Ovary (tissue), 9 donors: ENCODE measurements around the gene TGIF1. TPM values are rescaled to one million over a fixed set of nuclear protein-coding genes. Genes with fewer than 3 reads are reported as not detected.
"Not testable (repeated sequence)": the region's sequence is repeated elsewhere in the genome, so short reads cannot be mapped to it uniquely, and the experiment has no call there.

Source experiments
- DNase-seq, 5 donors: peaks; one replicate each; pipeline ENCODE4 v3.0.0-alpha.2; 2019 to 2020
- H3K27ac ChIP-seq, 2 donors: fragments of 200-600 bp; one replicate each; pipeline versions ENCODE4 v1.5.1 to v1.8.0; 2019 to 2022
- H3K27me3 ChIP-seq: fragments of 200-600 bp; one replicate; pipeline ENCODE4 v1.8.0; 2022
- H3K36me3 ChIP-seq: fragments of 200-600 bp; sonication (generic); one replicate; pipeline ENCODE4 v1.5.1; 2019
- H3K4me1 ChIP-seq: one replicate; pipeline ENCODE4 v1.8.1; 2013; ENCODE audit warnings: mild to moderate bottlenecking, moderate library complexity; ENCODE audit not compliant: insufficient read depth
- H3K4me3 ChIP-seq: fragments of 200-600 bp; sonication (generic); one replicate; pipeline ENCODE4 v1.5.1; 2017
- H3K9me3 ChIP-seq, 2 donors: fragments of 200-600 bp in 1 of 2; sonication (generic) in 1 of 2; one replicate each; pipeline versions ENCODE4 v1.5.1 to v1.8.1; 2013 to 2019; ENCODE audit warnings: mild to moderate bottlenecking in 1 of 2, moderate library complexity in 1 of 2
- CTCF ChIP-seq, 3 donors: fragments of 450-650 bp in 2 of 3; fragments of 200-600 bp in 1 of 3; IDR thresholded peaks; one replicate each; pipeline versions ENCODE4 v1.5.1 to v1.8.0; 2016 to 2022; ENCODE audit warnings: antibody characterized with exemption in 3 of 3, mild to moderate bottlenecking in 1 of 3
- EP300 ChIP-seq: sonication (generic); formaldehyde crosslinking; IDR thresholded peaks from one replicate; pipeline ENCODE4 v1.6.1; 2017; ENCODE audit warnings: antibody characterized with exemption
- POLR2A ChIP-seq: fragments of 450-650 bp; IDR thresholded peaks from one replicate; pipeline ENCODE4 v1.6.1; 2017; ENCODE audit warnings: antibody characterized with exemption, mild to moderate bottlenecking, moderate library complexity
- WGBS, 3 donors: extraction: QIAGEN DNeasy Blood & Tissue Kit in 1 of 3; methylation state at CpG; one replicate each; pipeline versions ENCODE4 v1.1.5 to v1.1.7; 2013 to 2017; 5-methylcytosine and 5-hydroxymethylcytosine counted together
- intact Hi-C, 4 donors: fragments of 100-400 bp; cut with DNase I; formaldehyde crosslinking; loops; one replicate each; pipeline versions ENCODE4 v1.11.0 to v1.15.1; 2022 to 2023
- polyA plus RNA-seq, 2 donors: library from polyadenylated mRNA; stranded (reverse); fragments of 200-250 nt in 1 of 2; fragments of 350-450 nt in 1 of 2; fragmentation: Illumina TruSeq in 1 of 2; extraction: RNeasy Lipid Tissue Mini Kit (QIAGEN cat#74804) in 1 of 2; gene quantifications; one replicate each; pipeline ENCODE4 v1.2.3, GENCODE V29; 2013 to 2014
- total RNA-seq, 7 donors: library from RNA; depleted of rRNA in 2 of 7; stranded (reverse); fragments of >200 nt in 2 of 7; fragmentation: NEBNext Ultra II Directional in 3 of 7; extraction: Animal tissue kit (Norgen Biotek cat#: 25700) in 3 of 7; gene quantifications; one replicate each; pipeline versions ENCODE4 v1.1.0 to v1.2.4, GENCODE V29; 2016 to 2023
- donor health status: DM: no; HTN: no; CAD: no; lungs with moderate emphysema.
- donor health status: DM: no; HTN: no; CAD: no.
- donor health status: Bipolar disorder and iron deficiency.
- donor health status: DM: yes; HTN: yes; CAD: no.
- donor health status: DM: no; HTN: no; CAD: no.
- donor health status: DM: yes; HTN: yes; CAD: no.

Gene TGIF1
- total and polyA plus RNA-seq, 9 donors = 30.9 to 93.4 (median 64.0) TPM

GRCh38 chr18:3402982-3403451, 47.0 kb upstream of the TGIF1 start:
- Histone ChIP-seq H3K9me3 (no peaks in the 10 kb centered on the region), H3K4me3 (no peak overlapping the region), H3K27ac (no peak overlapping the region), H3K36me3 (no peaks in the 10 kb centered on the region), H3K4me1 (no peaks in the 10 kb centered on the region), H3K27me3 (no peaks in the 10 kb centered on the region)
- no peak for TF ChIP-seq POLR2A
- no peak for DNase-seq
- intact Hi-C loops = no loop called here
- WGBS, 3 donors = 18 to 38% (median 20%) methylated on average over 1 of the region's 1 CpG

- TF ChIP-seq EP300 = no peak
- no peak for TF ChIP-seq POLR2A
- TF ChIP-seq CTCF (IDR thresholded peaks at IDR 0.05) = no peak
- 35% methylated on average over 3 of the region's 3 CpGs for WGBS, 3 donors
- Histone ChIP-seq H3K4me3 (no peak overlapping the region), H3K36me3 (no peaks in the 10 kb centered on the region), H3K27ac (no peak overlapping the region), H3K27me3 (no peaks in the 10 kb centered on the region), H3K9me3 (no peaks in the 10 kb centered on the region), H3K4me1 (no peaks in the 10 kb centered on the region)
- intact Hi-C loops = no loop called here
- DNase-seq = no peak
Observed at GRCh38 chr18:3405713-3406112, 44.3 kb upstream of the TGIF1 start.

GRCh38 chr18:3408107-3408506, 41.9 kb upstream of the TGIF1 start:
- WGBS, 3 donors = 91 to 93% (median 91%) methylated on average over 3 of the region's 3 CpGs
- Histone ChIP-seq H3K4me3 (no peak overlapping the region), H3K27ac (no peak overlapping the region), H3K9me3 (no peaks in the 10 kb centered on the region), H3K4me1 (no peaks in the 10 kb centered on the region), H3K27me3 (no peaks in the 10 kb centered on the region), H3K36me3 (no peaks in the 10 kb centered on the region)
- TF ChIP-seq CTCF (IDR thresholded peaks at IDR 0.05) = no peak
- TF ChIP-seq POLR2A = no peak
- TF ChIP-seq EP300 = no peak
- intact Hi-C loops = no loop called here
- DNase-seq = no peak

- Histone ChIP-seq H3K27me3 (no peaks in the 10 kb centered on the region), H3K4me1 (no peaks in the 10 kb centered on the region), H3K4me3 (no peak overlapping the region), H3K36me3 (no peaks in the 10 kb centered on the region), H3K27ac (no peak overlapping the region), H3K9me3 (no peaks in the 10 kb centered on the region)
- intact Hi-C loops = no loop called here
- TF ChIP-seq CTCF (IDR thresholded peaks at IDR 0.05) (no peak), POLR2A (no peak), EP300 (no peak)
- 87 to 89% (median 88%) methylated on average over 7 of the region's 7 CpGs for WGBS, 3 donors
- no peak for DNase-seq
Observed at GRCh38 chr18:3409811-3410210, 40.2 kb upstream of the TGIF1 start.

- no peak for TF ChIP-seq EP300
- TF ChIP-seq CTCF (IDR thresholded peaks at IDR 0.05) = no peak
- no peak for TF ChIP-seq POLR2A
- Histone ChIP-seq H3K9me3 (no peaks in the 10 kb centered on the region), H3K36me3 (no peaks in the 10 kb centered on the region), H3K4me3 (no peak overlapping the region), H3K27ac (no peak overlapping the region), H3K4me1 (no peaks in the 10 kb centered on the region), H3K27me3 (no peaks in the 10 kb centered on the region)
- WGBS, 3 donors = 91 to 99% (median 97%) methylated on average over 3 of the region's 3 CpGs
- no peak for DNase-seq
- intact Hi-C loops = no loop called here
Observed at GRCh38 chr18:3410273-3410672, 39.7 kb upstream of the TGIF1 start.

- H3K4me1 ChIP-seq, H3K9me3 ChIP-seq, H3K36me3 ChIP-seq, intact Hi-C loops, H3K4me3 ChIP-seq, H3K27me3 ChIP-seq, H3K27ac ChIP-seq, DNase-seq: not testable (repeated sequence)
- 95 to 100% (median 98%) methylated on average over 3 of the region's 3 CpGs for WGBS, 3 donors
Observed at GRCh38 chr18:3410876-3411275, 39.1 kb upstream of the TGIF1 start.
